K562 (cell line): ENCODE results near the gene HSD17B13. TPM values are rescaled to one million over a fixed set of nuclear protein-coding genes. Genes with fewer than 3 reads are reported as not detected.

Source experiments
- ATAC-seq: fragments of 200-7000 bp; cut with Tn5 transposase; 3 replicates; pipeline ENCODE4 v1.9.1; 2020; ENCODE audit warnings: moderate library complexity
- BruUV-seq: library from RNA; stranded (reverse); fragments of 400-500 nt; replicated peaks from 2 replicates; lab custom pipeline; 2021; lab: Mats Ljungman, UMichigan
- CTCF ChIA-PET: fragments of 300-600 bp; formaldehyde crosslinking; extraction: SDS; loops from one replicate; lab custom pipeline; 2021; ENCODE audit warnings: low intra/inter-chr PET ratio; lab: Yijun Ruan, JAX
- POLR2A ChIA-PET: fragments of 300-600, 350-650 bp; sonication (Branson Sonifier 250); formaldehyde crosslinking; extraction: SDS; loops from one replicate; lab custom pipeline; 2021; ENCODE audit warnings: antibody characterized with exemption, inconsistent platforms; lab: Yijun Ruan, JAX
- DNase-seq, 4 experiments: peaks; one replicate each; pipeline versions ENCODE4 v3.0.0 to v3.0.0-alpha.2; 2011 to 2018; ENCODE audit warnings: low spot score in 3 of 4, mixed read lengths in 3 of 4; ENCODE audit errors: extremely low read depth in 1 of 4
- FAIRE-seq: peaks from 2 replicates; lab custom pipeline; 2011; peaks lifted over from hg19 to GRCh38; lab: Jason Lieb, UNC
- H2AFZ ChIP-seq: 2 replicates; pipeline ENCODE4 v1.6.0; 2011; ENCODE audit warnings: low read depth, low read length, control low read depth, inconsistent platforms
- H3K27ac ChIP-seq: fragments of 200-600 bp; 3 replicates; pipeline ENCODE4 v1.8.0; 2011; ENCODE audit warnings: low read depth, mild to moderate bottlenecking, control low read depth, inconsistent platforms, low read length, moderate library complexity, mixed read lengths; ENCODE audit errors: extremely low read depth
- H3K27me3 ChIP-seq, 2 experiments: fragments of 300-600 bp in 1 of 2; 2 replicates in 1 of 2; 3 replicates in 1 of 2; pipeline versions ENCODE4 v1.6.0 to v1.8.0; 2011; ENCODE audit warnings: inconsistent platforms in 2 of 2, low read length in 2 of 2, mild to moderate bottlenecking in 1 of 2, mixed read lengths in 1 of 2, moderate library complexity in 1 of 2; ENCODE audit not compliant: control insufficient read depth in 2 of 2, insufficient read depth in 2 of 2
- H3K36me3 ChIP-seq: fragments of 300-600 bp; 3 replicates; pipeline ENCODE4 v1.8.0; 2011; ENCODE audit warnings: mild to moderate bottlenecking, low read length, inconsistent platforms; ENCODE audit not compliant: control insufficient read depth, insufficient read depth
- H3K4me1 ChIP-seq, 2 experiments: fragments of 200-600 bp in 1 of 2; replicated peaks in 1 of 2; 2 replicates in 1 of 2; 3 replicates in 1 of 2; pipeline versions ENCODE4 v1.5.1 to v1.8.0; 2011; ENCODE audit warnings: inconsistent platforms in 2 of 2, low read length in 2 of 2, mild to moderate bottlenecking in 1 of 2, mixed read lengths in 1 of 2, moderate library complexity in 1 of 2; ENCODE audit not compliant: control insufficient read depth in 2 of 2, insufficient read depth in 2 of 2
- H3K4me2 ChIP-seq: 2 replicates; pipeline ENCODE4 v1.6.1; 2011; ENCODE audit warnings: low read length, control low read depth, inconsistent platforms, mixed read lengths; ENCODE audit not compliant: insufficient read depth
- H3K4me3 ChIP-seq: fragments of 200-600 bp; sonication (generic), shearing (Covaris generic); 2 replicates; pipeline ENCODE4 v1.5.1; 2016; ENCODE audit warnings: control low read depth, inconsistent platforms
- H3K79me2 ChIP-seq: fragments of 200-600 bp; 3 replicates; pipeline ENCODE4 v1.8.0; 2011; ENCODE audit warnings: low read length, inconsistent platforms; ENCODE audit not compliant: control insufficient read depth, insufficient read depth
- H3K9ac ChIP-seq, 2 experiments: 2 replicates each; pipeline versions ENCODE4 v1.6.0 to v1.6.1; 2011; ENCODE audit warnings: low read depth in 2 of 2, low read length in 2 of 2, control low read depth in 1 of 2, inconsistent platforms in 1 of 2, mild to moderate bottlenecking in 1 of 2, mixed read lengths in 1 of 2; ENCODE audit not compliant: insufficient read depth in 1 of 2
- H3K9me1 ChIP-seq: one replicate; pipeline ENCODE4 v1.6.0; 2011; ENCODE audit warnings: inconsistent platforms, mild to moderate bottlenecking, low read length, moderate library complexity; ENCODE audit not compliant: control insufficient read depth, insufficient read depth
- H3K9me3 ChIP-seq: replicated peaks from 2 replicates; pipeline ENCODE4 v1.5.1; 2011; ENCODE audit warnings: low read depth, low read length, inconsistent platforms; ENCODE audit not compliant: control insufficient read depth, insufficient read depth
- H4K20me1 ChIP-seq: replicated peaks from 2 replicates; pipeline ENCODE4 v1.6.1; 2011; ENCODE audit warnings: low read length, inconsistent platforms, mixed read lengths; ENCODE audit not compliant: control insufficient read depth, insufficient read depth
- HDAC1 ChIP-seq, 2 experiments: fragments of 450-650 bp; IDR thresholded peaks; 2 replicates each; pipeline ENCODE4 v1.6.1; 2016 to 2017; ENCODE audit warnings: inconsistent platforms in 1 of 2, mild to moderate bottlenecking in 1 of 2, moderate library complexity in 1 of 2
- HNRNPLL ChIP-seq: fragments of 200-400 bp; formaldehyde crosslinking; IDR thresholded peaks from 2 replicates; pipeline ENCODE4 v1.6.1; 2017; ENCODE audit warnings: low read length, low read depth, mild to moderate bottlenecking; ENCODE audit not compliant: poor library complexity, severe bottlenecking
- RAD21 ChIP-seq, 2 experiments: fragments of 250-450 bp in 1 of 2; fragments of 450-650 bp in 1 of 2; sonication (Bioruptor Pico) in 1 of 2; formaldehyde crosslinking in 1 of 2; IDR thresholded peaks in 1 of 2; conservative IDR thresholded peaks in 1 of 2; 2 replicates each; pipeline versions ENCODE4 v1.4.0 to v1.8.0; 2020 to 2022; ENCODE audit warnings: mild to moderate bottlenecking in 2 of 2, moderate library complexity in 1 of 2
- ZFP36 ChIP-seq: fragments of 150-350 bp; IDR thresholded peaks from 2 replicates; pipeline ENCODE4 v1.6.1; 2018; ENCODE audit warnings: low read length, low read depth; ENCODE audit not compliant: partially characterized antibody
- whole genome bisulfite sequencing: fragments of 100-300 bp; shearing (Covaris generic); methylation state at CpG from one replicate; pipeline ENCODE4 v1.1.6; 2016; ENCODE audit warnings: low coverage, mixed read lengths; ENCODE audit not compliant: insufficient coverage; ENCODE audit errors: missing lambda C conversion rate; 5-methylcytosine and 5-hydroxymethylcytosine counted together
- in situ Hi-C: fragments of 300-500 bp; cut with MboI; formaldehyde crosslinking; loops from 4 replicates; pipeline ENCODE4 v1.15.0; 2018; ENCODE audit warnings: inconsistent platforms, mixed read lengths
- intact Hi-C: fragments of 100-400 bp; cut with micrococcal nuclease; formaldehyde crosslinking; loops from 2 replicates; pipeline ENCODE4 v1.14.2; 2022
- polyA plus RNA-seq, 8 experiments: library from polyadenylated mRNA; depleted of rRNA in 4 of 8; stranded (reverse) in 5 of 8; unstranded in 3 of 8; fragments of >200 nt; fragmentation: Nextera tagmentation in 2 of 8; fragmentation: Illumina TruSeq in 1 of 8; extraction: Ambion mirVana in 2 of 8; extraction: Trizol in 1 of 8; gene quantifications; 2 replicates each; pipeline versions ENCODE4 v1.2.1 to v1.2.3, GENCODE V29; 2011 to 2014; ENCODE audit warnings: inconsistent platforms in 1 of 8, missing spikeins in 1 of 8
- total RNA-seq, 7 experiments: library from RNA; depleted of rRNA in 6 of 7; stranded (reverse); fragments of >200 nt in 6 of 7; fragmentation: Illumina TruSeq in 2 of 7; extraction: Trizol in 2 of 7; gene quantifications; 2 replicates each; pipeline versions ENCODE4 v1.2.1 to v1.2.3, GENCODE V29; 2011 to 2021; ENCODE audit warnings: low replicate concordance in 1 of 7
- TF ChIP-seq, protein P1 (sequence below), 2 experiments: IDR thresholded peaks; 2 replicates each; pipeline ENCODE4 v1.6.1; 2012; ENCODE audit warnings: improper control_type of control experiment in 2 of 2, low read depth in 2 of 2, low read length in 2 of 2, borderline replicate concordance in 1 of 2
- TF ChIP-seq, protein P2 (sequence below): fragments of 250-450 bp; sonication (Bioruptor Pico); IDR thresholded peaks from 2 replicates; pipeline ENCODE4 v1.9.0; 2021; ENCODE audit warnings: mild to moderate bottlenecking
- TF ChIP-seq, protein P3 (sequence below): fragments of 150-350 bp; IDR thresholded peaks from 2 replicates; pipeline ENCODE4 v1.6.1; 2014; ENCODE audit warnings: low read depth, mild to moderate bottlenecking, low read length, borderline replicate concordance

The HSD17B13 gene
- total and polyA plus RNA-seq, 9 of the 15 experiments (the other 6 are each of a cell fraction or from before 2014, with no cell fraction given) = 0.05 to 0.36 (median 0.29) TPM

DNA sequence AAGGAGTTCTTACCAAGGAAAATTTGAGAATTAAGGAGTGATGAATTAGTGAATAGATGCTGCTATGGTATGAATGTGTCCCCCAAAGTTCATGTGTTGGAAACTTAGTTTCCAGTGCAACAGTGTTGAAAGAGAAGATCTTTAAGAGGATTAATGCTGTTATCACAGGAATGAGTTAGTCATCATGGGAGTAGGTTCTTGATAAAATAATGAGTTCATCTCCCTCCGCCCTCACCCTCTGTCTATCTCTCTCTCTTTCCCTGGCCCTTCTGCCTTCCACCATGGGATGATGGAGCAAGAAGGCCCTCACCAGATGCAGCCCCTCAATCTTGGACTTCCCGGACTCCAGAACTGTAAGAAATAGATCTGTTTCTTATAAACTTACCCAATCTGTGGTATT, 64.0 kb downstream of the HSD17B13 start (continued):
- TF ChIP-seq, protein P1, sequence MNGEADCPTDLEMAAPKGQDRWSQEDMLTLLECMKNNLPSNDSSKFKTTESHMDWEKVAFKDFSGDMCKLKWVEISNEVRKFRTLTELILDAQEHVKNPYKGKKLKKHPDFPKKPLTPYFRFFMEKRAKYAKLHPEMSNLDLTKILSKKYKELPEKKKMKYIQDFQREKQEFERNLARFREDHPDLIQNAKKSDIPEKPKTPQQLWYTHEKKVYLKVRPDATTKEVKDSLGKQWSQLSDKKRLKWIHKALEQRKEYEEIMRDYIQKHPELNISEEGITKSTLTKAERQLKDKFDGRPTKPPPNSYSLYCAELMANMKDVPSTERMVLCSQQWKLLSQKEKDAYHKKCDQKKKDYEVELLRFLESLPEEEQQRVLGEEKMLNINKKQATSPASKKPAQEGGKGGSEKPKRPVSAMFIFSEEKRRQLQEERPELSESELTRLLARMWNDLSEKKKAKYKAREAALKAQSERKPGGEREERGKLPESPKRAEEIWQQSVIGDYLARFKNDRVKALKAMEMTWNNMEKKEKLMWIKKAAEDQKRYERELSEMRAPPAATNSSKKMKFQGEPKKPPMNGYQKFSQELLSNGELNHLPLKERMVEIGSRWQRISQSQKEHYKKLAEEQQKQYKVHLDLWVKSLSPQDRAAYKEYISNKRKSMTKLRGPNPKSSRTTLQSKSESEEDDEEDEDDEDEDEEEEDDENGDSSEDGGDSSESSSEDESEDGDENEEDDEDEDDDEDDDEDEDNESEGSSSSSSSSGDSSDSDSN (IDR thresholded peaks at IDR 0.05; ENCODE audit: borderline replicate concordance in 1 of 2, low read depth in 2 of 2, low read length in 2 of 2) = no peak
- TF ChIP-seq ZFP36 (no peak), HDAC1 (IDR thresholded peaks at IDR 0.05) (no peak)
- TF ChIP-seq, protein P2, sequence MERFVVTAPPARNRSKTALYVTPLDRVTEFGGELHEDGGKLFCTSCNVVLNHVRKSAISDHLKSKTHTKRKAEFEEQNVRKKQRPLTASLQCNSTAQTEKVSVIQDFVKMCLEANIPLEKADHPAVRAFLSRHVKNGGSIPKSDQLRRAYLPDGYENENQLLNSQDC = no peak

GRCh38 chr4:87257523-87257922, 65.2 kb downstream of the HSD17B13 start:
- Histone ChIP-seq H2AFZ (no peak overlapping the region), H3K27ac (no peak overlapping the region), H3K27me3 (no peaks in the 10 kb centered on the region), H3K4me2 (no peak overlapping the region), H3K79me2 (no peaks in the 10 kb centered on the region), H3K4me3 (no peak overlapping the region), H3K4me1 (no peaks in the 10 kb centered on the region), H3K9me3 (no peaks in the 10 kb centered on the region), H3K9ac (no peak overlapping the region), H3K36me3 (no peaks in the 10 kb centered on the region), H3K9me1 (no peaks in the 10 kb centered on the region), H4K20me1 (no peaks in the 10 kb centered on the region)
- no peak for TF ChIP-seq RAD21 (CRISPR knock-in tag; conservative IDR thresholded peaks at IDR 0.05 in 1 of 2, IDR thresholded peaks at IDR 0.05 in 1 of 2)
- TF ChIP-seq, protein P3, sequence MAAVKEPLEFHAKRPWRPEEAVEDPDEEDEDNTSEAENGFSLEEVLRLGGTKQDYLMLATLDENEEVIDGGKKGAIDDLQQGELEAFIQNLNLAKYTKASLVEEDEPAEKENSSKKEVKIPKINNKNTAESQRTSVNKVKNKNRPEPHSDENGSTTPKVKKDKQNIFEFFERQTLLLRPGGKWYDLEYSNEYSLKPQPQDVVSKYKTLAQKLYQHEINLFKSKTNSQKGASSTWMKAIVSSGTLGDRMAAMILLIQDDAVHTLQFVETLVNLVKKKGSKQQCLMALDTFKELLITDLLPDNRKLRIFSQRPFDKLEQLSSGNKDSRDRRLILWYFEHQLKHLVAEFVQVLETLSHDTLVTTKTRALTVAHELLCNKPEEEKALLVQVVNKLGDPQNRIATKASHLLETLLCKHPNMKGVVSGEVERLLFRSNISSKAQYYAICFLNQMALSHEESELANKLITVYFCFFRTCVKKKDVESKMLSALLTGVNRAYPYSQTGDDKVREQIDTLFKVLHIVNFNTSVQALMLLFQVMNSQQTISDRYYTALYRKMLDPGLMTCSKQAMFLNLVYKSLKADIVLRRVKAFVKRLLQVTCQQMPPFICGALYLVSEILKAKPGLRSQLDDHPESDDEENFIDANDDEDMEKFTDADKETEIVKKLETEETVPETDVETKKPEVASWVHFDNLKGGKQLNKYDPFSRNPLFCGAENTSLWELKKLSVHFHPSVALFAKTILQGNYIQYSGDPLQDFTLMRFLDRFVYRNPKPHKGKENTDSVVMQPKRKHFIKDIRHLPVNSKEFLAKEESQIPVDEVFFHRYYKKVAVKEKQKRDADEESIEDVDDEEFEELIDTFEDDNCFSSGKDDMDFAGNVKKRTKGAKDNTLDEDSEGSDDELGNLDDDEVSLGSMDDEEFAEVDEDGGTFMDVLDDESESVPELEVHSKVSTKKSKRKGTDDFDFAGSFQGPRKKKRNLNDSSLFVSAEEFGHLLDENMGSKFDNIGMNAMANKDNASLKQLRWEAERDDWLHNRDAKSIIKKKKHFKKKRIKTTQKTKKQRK = no peak
- TF ChIP-seq HNRNPLL = no peak
- DNase-seq (no peak), ATAC-seq (no peak), FAIRE-seq (no peak)
- WGBS = 5% methylated on average over 3 of the region's 3 CpGs
- BruUV-seq = no TSS peak
- in situ Hi-C loops (no loop called here), intact Hi-C loops (no loop called here)
- CTCF ChIA-PET = no interaction called here
- POLR2A ChIA-PET = no interaction called here
